ENCODE results near the gene TNIP3. TPM values are rescaled to one million over a fixed set of nuclear protein-coding genes. Genes with fewer than 3 reads are reported as not detected.
"Not testable (repeated sequence)": the region's sequence is repeated elsewhere in the genome, so short reads cannot be mapped to it uniquely, and the experiment has no call there.

The TNIP3 gene
- polyA plus RNA-seq (ENCODE audit: insufficient read length in 3 of 3): 1 to 10 TPM; 1.2 to 3.1 (median 1.9) TPM

DNA sequence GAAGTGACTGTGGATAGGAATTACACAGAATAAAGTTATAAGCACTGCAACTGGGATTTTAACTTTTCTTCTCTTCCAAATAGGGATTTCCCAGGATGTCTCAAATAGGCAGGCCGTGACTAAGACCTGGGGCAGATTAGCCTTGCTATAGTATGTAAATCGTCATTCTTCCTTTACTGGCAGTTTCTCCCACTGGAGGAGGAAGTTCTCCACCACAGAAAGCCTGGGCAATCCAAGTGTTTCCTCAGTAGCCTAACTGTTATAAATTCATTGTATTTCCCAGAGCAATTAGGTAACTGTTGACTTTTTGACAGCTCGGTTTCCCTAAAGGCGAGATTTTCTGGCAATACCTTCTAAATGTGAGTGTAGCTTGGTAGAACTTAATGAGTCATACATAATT, at the start of gene TNIP3:
Gene TNIP3 (minus strand): TSS at position 31 of the 400 bp plus-strand sequence. CDS start 196 bp downstream, outside the sequence.
- no peak for DNase-seq (ENCODE audit: low read depth in 3 of 3, low spot score in 2 of 3)

DNA sequence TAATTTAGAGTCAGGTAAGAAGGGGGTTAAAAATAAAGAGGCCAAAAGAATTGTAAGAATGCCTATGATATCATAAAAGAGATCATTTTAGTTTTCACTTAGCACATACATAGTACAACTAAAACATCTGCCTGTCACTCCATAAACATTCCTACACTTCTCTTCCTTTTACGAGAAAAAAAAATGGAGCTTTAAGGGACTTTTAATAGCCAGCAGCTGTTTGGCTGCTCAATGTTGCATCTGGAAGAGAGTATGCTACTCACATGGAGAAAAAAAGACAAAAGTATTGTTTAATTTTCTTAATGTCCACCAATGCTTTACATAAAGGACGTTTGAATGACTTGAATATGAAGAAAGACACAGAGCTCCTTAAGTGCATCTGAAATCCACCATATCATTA, 48.7 kb upstream of the TNIP3 start:
- DNase-seq (ENCODE audit: low read depth in 3 of 3, low spot score in 2 of 3): no peak

DNA sequence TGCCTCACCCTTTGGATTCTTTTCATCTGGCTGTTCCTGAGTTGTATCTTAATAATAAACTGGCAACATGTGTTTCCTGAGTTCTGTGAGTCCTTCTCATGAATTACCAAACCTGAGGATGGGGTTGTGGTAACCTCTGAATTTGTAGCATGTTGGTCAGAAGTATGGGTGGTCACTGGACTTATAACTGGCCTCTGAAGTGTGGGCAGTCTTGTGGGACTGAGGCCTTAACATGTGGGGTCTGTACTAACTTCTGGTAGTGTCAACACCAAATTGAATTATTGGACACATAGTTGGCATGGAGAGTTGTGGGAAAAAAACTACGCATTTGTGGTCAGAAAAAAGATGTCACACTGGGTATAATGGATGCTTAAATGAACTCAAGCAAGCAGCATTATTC, 45.0 kb upstream of the TNIP3 start:
- DNase-seq (ENCODE audit: low read depth in 3 of 3, low spot score in 2 of 3): no peak

DNA sequence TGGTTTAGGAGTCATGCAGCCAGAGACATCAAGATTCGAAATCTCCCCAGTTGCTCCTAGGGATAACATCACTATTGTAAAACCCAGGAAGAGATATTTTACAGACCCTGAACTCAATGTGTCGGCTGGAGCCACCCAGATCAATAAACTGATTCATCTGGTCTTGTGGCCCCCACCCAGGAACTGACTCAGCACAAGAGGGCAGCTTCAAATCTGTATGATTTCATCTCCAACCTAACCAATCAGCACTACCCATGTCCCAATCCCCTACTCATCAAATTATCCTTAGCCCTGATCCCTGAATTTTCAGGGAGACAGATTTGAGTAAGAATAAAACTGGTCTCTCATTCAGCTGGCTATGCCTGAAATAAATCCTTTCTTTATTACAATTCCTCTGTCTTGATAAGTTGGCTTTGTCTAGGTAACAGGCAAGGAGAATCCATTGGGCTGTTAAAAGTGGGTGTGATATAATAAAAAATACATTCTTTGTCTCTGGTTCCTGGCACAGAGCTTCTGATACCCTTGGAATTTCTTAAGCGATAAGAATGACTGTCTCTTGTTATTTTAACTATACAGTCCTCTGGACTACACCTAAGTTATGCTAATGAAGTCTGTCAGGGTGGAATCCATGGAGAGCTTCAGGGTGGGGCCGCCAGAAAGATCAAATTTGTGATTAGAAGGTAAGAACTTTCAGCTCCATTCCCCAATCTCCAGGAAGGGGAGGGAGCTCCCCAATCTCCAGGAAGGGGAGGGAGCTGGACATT, 44.3 kb upstream of the TNIP3 start:
- no peak for DNase-seq (ENCODE audit: low read depth in 3 of 3, low spot score in 2 of 3)

DNA sequence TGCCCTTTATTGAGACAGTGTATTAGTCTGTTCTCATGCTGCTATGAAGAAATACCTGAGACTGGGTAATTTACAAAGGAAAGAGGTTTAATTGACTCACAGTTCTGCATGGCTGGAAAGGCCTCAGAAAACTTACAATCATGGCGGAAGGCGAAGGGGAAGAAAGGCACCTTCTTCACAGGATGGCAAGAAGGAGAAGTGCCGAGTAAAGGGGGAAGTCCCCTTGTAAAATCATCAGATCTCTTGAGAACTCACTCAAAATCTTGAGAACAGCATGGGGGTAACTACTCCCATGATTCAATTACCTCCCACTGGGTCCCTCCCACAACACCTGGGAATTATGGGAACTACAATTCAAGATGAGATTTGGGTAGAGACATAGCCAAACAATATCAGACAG, 41.7 kb upstream of the TNIP3 start:
- not testable (repeated sequence) for DNase-seq (ENCODE audit: low read depth in 3 of 3, low spot score in 2 of 3)

DNA sequence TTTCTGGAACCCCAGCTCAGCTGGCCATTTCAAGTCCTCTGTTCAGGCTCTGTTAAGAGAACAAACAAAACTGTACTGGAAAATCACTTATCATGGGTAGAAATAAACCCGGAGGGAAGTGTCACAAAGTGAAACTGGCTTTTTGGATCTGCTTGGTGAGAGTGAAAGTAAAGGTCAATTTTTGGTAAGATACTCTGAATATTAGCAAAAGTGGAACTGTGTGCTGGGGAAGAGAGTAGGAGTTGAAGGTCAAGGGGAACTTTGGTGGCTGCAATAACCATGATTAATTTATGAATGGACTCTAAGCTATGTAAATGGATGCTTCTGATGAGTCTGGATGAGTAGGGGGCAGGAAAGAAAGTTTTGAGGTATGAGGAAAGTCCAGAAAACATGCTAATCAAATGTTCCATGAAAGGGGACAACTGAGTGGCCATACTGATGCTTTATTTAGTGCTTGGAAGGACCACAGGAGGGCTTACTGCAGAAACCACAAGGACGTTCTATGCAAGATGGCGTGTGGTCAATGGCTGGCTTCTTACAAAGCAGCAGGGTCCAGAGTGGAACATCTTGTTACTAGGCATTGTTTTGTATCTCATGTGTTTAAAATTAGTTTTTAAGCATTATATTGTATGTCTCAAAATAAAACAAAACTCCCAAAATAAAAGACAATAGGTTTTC, 36.8 kb upstream of the TNIP3 start:
- DNase-seq (ENCODE audit: low read depth in 3 of 3, low spot score in 2 of 3): no peak

- DNase-seq (ENCODE audit: low read depth in 3 of 3, low spot score in 2 of 3): no peak
Observed at GRCh38 chr4:121199742-121200561, 35.8 kb upstream of the TNIP3 start.

- DNase-seq (ENCODE audit: low read depth in 3 of 3, low spot score in 2 of 3): no peak
Observed at GRCh38 chr4:121198251-121198650, 34.1 kb upstream of the TNIP3 start.

DNA sequence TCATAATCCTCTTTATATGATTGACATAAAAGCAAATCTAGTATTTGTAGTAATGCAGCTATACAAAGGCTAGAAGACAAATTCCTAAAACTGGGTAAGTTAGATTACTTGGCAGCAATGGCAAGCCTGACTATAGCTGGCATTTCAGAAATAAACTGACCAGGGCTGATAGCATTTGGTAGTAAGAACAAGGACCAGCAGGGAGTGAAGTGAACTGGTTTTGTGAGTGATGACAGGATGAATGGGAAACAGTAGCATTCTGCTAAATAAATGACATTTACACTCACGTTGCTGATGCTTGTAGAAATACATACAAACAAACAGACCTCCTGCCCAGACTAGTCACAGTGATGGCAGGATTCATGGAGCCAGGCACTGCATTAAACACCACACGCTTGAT, 31.5 kb upstream of the TNIP3 start:
- no peak for DNase-seq (ENCODE audit: low read depth in 3 of 3, low spot score in 2 of 3)

GRCh38 chr4:121192480-121192879, 28.4 kb upstream of the TNIP3 start:
- DNase-seq (ENCODE audit: low read depth in 3 of 3, low spot score in 2 of 3): peak in 1 of 3 donors; percentile 31

GRCh38 chr4:121192013-121192412, 27.9 kb upstream of the TNIP3 start:
- DNase-seq (ENCODE audit: low read depth in 3 of 3, low spot score in 2 of 3): no peak

DNA sequence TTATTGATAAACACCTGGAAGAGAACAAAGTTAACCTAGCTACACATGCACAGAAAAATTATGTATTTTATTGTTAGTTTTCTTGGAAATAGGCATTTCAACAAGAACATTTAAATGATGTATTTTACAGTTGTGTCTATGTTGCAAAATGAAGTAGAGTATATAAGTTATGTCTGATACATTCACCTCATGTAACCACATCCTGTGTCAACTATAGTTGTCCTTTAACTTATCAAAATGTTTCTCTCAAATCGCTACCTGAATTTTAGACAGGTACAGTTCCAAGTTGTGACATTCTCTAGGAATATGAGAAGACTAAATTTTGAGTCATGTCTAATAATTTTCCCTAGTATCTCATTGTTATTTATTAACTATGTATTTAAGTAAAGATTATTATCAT, 27.2 kb upstream of the TNIP3 start:
- no peak for DNase-seq (ENCODE audit: low read depth in 3 of 3, low spot score in 2 of 3)

DNA sequence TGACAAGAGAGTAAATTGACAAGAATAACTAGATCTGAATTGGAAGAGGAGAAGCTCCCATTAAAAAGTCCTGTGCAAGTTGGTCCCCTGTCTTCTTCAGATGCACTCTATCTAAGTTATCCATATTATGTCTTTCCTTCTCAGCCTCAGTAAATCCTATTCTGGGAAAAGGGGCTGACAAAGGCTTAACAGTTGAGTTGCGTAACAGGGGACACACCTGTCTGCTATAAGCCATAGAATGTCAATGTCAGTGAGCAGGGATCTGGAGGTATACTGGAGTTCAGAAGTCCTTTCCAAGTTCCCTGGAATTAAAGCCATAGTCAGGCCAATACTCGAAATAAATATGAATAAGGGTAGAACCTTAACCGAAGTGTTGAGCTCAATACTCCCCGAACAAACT, 26.3 kb upstream of the TNIP3 start:
- no peak for DNase-seq (ENCODE audit: low read depth in 3 of 3, low spot score in 2 of 3)

DNA sequence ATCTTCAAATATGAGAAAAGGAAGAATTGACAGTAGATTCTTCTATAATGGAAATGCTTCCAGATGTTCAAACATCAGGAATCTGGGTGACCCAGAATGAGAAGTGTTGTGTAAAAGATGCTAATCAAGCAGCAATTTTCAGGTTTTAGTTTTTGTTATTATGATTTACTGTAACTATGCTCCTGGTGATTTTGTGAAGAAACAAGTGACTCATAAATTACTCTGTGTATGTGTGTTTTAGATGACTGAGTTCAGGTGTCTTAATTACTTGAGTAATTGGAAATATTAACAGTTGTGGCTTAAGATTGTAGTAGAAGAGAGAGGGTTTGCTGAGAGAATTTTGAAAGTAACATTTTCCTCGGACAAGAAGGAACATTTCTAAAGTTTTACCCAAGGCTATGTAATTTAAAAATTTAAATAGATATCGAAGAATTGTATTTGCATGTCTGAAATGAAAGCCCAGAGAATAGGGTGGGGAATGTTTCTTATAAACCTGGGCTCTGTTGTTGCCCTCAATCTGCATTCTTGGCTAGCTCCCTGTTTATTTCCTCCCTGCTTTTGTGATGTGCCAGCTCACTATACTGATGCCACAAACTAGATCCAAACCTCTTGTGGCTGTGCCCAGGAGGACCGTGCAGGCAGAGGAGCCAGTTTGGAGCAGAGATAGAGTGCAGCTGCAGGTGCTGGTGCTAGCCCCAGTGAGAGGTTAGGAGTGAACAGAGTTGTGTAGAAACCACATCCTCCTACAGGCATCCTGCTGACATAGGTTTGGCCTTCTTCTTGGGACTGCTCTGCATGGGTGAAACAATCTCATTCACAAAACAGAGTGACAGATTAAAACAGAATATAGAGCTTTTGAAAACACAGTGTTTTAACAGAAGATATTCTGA, 25.4 kb upstream of the TNIP3 start:
- DNase-seq (ENCODE audit: low read depth in 3 of 3, low spot score in 2 of 3): no peak

- DNase-seq (ENCODE audit: low read depth in 3 of 3, low spot score in 2 of 3): no peak
Observed at GRCh38 chr4:121187206-121187605, 23.1 kb upstream of the TNIP3 start.

GRCh38 chr4:121185960-121186359, 21.8 kb upstream of the TNIP3 start:
- no peak for DNase-seq (ENCODE audit: low read depth in 3 of 3, low spot score in 2 of 3)

- DNase-seq (ENCODE audit: low read depth in 3 of 3, low spot score in 2 of 3): no peak
Observed at GRCh38 chr4:121183989-121184388, 19.9 kb upstream of the TNIP3 start.

- no peak for DNase-seq (ENCODE audit: low read depth in 3 of 3, low spot score in 2 of 3)
Observed at GRCh38 chr4:121183361-121183760, 19.2 kb upstream of the TNIP3 start.

GRCh38 chr4:121182296-121182695, 18.2 kb upstream of the TNIP3 start:
- no peak for DNase-seq (ENCODE audit: low read depth in 3 of 3, low spot score in 2 of 3)

DNA sequence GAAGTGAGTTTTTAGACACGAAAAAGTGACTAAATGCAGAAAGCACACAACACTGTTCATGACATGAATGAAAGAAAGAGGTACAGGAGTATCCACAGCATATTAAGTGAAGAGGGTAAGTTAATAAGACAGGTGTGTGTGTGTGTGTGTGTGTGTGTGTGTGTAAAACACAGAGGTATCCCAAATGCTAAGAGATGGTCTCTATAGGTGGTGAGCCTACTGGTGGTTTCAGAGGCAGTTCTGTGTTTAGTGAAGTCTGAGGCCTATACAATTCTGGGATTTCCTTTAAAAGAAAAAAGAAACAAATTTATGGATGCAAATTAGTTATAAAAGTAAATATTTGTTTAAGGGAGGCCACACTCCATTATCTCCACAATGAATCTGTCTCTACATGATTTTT, 17.4 kb upstream of the TNIP3 start:
- no peak for DNase-seq (ENCODE audit: low read depth in 3 of 3, low spot score in 2 of 3)
